GM19238 (cell line): Measurements from ENCODE around the gene CPVL.
"Not testable (repeated sequence)": the region's sequence is repeated elsewhere in the genome, so short reads cannot be mapped to it uniquely, and the experiment has no call there.

Experiments used
- DNase-seq: peaks from one replicate; pipeline ENCODE4 v3.0.0; 2011; ENCODE audit warnings: low spot score; ENCODE audit not compliant: insufficient read length

The CPVL gene

GRCh38 chr7:29120955-29121354 lies 25.4 kb downstream of the CPVL start:
- no peak for DNase-seq

- DNase-seq, result no peak
These were observed 26.8 kb downstream of the CPVL start for GRCh38 chr7:29119538-29119937.

DNA sequence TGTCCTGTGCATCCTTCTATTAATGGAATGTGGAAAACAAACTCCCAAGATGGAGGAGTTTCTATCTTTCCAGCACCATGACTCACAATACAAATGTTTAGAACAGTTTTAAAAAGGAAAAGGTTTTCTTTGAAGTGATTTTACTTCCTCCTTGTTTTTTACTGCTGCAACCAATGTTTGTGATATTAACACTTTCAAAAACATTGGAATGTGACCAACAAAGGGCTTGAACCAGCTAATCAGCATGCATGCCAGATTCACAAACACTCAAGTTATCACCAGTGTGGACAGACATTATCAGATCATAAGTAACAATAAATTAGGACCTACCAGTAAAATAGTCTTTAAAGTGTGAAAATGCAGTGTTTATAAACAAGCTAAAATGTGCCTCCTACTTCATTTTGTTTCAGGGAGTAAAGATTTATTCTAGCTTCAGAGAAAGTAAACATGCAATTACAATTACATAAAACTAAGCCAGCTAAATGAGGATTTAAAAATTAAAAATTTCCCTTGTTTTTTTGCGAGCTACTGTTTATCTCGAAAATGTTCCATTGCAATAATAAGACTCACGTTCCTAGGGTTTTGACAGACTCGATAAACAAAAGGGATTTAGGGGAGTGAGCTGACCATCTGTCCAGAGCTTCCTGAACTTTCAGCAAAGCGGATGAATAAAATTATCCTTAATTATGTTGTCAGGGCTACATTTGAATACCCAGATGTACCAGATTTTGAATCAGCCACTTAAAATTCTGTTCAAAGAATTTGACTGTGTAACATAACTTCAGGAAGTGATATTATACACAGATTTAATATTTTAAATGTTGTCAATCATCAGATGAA lies 29.8 kb downstream of the CPVL start:
- DNase-seq, result no peak

DNA sequence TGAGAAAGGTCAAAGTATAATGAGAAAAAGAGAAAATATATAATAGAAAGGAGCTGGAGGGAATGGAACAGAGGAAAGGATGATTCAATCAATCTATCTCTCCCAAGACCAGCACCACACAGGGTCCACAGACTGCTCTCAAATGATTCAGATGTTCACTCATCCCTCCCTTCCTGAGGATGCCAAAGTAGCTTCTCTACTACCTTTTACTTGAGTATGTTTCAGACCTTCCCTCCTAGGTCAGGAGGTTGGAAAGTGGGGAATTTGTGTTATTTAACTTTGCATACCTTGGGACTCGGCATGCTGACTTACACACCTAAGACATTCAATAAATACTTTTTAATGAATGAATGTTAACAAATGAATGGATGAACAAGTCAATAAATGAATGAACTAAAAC lies 30.6 kb downstream of the CPVL start:
- no peak for DNase-seq

DNA sequence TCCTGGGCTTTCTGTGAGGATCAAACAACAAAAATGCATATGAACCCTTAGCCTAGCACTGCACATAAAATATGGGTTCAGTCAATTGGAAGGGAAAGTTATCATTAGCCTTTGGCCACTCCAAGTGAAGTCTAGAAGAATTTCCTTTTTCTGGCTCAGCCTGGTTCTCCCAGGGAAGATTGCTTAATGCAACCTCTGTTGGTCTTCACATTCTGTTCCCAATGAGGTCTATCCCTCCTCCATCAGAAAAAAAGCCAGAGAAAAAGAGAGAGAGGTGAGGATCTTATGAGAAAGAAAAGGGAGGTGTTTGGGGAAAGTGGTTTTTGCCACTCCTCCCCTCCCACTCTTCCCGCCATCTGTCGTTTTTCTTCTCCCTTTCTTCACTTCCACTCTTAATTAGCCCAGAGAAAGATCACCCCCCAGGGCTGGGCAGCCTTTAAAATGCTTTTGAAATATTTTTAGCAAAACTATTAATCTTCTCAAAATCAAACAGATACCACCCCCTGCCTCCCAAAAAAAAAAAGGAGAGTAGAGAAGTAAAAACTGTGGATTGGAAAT lies 31.1 kb downstream of the CPVL start:
- no peak for DNase-seq

DNA sequence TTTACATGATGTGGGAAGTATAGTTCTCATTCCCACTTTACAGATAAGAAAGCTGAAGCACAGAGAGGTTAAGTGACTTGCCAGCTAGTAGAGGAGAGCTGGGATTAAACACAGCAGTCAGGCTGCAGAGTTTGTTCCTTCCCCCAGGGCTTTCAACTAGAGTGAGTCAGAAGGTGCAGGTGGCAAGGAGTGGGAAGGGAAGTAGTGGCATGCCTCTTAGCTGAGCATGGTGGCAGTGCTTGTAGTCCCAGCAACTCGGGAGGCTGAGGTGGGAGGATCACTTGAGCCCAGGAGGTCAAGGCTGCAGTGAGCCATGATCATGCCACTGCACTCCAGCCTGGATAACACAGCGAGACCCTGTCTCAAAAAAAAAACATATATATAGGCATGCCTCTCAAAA lies 32.1 kb downstream of the CPVL start:
- not testable (repeated sequence) for DNase-seq

- no peak for DNase-seq
These were observed 32.8 kb downstream of the CPVL start for GRCh38 chr7:29113384-29114102.

DNA sequence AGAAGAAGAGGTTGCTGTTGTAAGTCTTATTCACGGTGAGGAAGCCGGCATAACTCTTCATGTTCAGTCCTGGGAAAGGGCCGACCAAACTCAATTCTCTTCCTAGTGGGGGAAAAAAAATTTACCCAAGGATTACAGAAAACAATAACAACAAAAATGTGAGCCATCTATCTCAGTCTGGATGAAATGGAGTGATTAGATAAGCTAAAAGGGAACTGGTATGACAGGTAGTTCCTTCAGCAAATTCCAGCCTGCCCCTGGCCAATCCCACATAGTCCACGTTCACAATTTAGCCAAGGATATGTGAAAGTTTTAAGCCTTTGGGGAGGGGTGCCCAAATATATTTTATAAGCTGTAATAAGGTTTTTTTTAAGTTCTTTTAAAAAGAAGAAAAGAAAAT lies 33.6 kb downstream of the CPVL start:
- no peak for DNase-seq

GRCh38 chr7:29109899-29110298 lies 36.4 kb downstream of the CPVL start:
- DNase-seq, result no peak

GRCh38 chr7:29109358-29109757 lies 37.0 kb downstream of the CPVL start:
- DNase-seq, result no peak

DNA sequence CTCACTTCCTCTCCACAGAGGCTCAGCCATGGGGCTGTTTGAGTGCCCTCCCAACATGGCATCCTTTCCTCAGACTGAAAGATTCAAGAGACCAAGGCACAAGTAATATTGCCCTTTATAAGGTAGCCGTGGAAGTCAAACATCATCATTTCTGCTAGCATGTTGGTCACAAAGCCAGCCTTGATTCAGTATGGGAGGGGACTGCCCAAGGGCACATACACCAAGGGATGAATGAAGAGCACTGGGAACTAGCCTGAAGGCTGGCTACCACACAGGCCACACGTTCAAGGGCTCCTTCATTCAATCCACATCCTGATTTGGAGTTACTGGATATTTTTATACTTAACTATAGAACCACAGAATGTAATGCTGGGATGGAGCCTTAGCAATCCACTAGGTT lies 39.3 kb downstream of the CPVL start:
- no peak for DNase-seq

GRCh38 chr7:29106669-29106988 lies 39.7 kb downstream of the CPVL start:
- DNase-seq, result no peak

- DNase-seq, result no peak
These were observed 40.3 kb downstream of the CPVL start for GRCh38 chr7:29105752-29106668.

DNA sequence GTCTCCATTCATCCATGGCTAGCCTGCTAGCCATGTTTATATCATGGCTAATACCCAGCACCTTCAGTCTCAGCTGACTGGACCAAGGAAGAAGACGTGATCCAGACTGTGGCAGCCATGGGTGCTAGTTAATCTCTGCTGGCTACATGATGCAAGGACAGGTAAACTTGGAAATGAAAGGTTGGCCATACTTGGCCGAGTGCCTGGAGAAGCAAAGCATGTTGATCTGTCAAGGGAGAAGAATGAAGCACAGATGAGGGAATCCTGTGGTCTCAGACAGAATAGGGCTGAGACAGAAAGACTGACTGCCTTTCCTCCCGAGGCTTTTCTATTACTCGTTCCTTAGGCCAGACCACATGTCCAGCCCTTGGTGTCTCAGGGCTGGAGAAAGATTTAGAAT lies 41.1 kb downstream of the CPVL start:
- DNase-seq, result no peak

DNA sequence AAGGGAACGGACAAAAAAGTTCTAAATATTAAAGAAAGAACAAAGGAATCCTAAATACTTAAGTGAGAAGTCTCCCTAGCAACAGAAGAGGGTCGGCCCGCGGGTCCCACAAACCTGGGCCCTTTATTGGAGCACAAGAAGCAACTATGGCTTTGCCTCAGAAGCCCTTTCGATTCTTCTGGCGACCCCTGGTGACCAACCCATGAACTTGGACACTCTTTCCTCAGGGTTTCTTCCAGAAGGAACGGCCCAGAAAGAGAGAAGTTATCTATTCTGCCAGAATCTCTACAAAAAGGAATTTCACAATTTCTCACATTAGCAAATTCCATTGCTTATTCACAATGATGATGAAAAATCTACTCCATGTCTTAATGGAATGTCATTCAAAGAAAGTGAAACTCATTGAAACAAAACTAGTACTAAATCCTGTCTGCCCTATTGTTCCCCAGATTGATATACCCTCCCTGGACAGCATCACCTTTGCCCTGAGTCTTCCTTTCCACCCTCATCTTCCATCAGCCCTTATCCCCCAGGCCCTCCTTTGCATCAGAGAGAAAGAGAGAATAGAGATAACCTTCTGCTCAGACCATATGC lies 43.7 kb downstream of the CPVL start:
- DNase-seq, result no peak

- no peak for DNase-seq
These were observed 45.4 kb downstream of the CPVL start for GRCh38 chr7:29100924-29101323.

- DNase-seq, result no peak
These were observed 46.2 kb downstream of the CPVL start for GRCh38 chr7:29099896-29100847.

- DNase-seq, result no peak
These were observed 49.9 kb downstream of the CPVL start for GRCh38 chr7:29096446-29096730.

DNA sequence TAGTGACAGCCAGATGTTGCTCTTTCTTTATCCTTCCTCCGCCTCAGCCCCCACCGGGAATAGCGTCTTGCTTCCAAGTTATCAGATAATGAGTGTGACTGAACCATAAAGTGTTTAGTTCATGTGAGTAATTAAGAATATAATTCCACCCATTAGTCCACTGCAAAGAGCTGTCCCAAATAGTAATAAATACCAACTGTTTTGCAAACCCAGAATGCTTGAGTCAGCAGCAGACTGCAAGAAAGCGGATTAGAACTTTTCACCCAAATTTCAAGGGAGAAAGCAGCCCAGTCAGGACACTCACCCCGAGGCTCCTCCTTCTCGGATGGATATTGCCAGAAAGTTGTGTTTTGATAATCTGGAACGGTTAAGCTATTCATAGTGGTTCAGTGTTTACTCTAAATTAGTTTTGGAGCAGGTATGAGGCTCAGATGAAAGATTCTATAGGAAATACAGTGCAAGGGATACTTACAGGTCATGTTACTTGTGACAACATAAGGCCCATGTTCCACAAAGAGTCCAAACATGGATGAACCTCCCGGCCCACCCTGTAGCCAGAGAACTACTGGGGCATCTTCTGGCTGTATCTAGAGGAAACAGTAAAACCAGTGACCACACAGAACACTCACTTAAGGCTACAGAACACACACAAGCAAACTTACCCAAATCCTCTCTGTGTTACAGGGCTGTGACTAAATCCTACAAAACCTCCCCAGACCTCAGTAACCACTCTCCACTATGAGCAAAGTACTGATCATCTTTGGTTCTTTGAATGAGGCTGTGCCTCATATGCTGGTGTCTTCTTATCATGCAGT lies 50.5 kb downstream of the CPVL start:
- DNase-seq, result no peak
